GM04504 (cell line): ENCODE data around the gene LYPD3.
A peak's percentile ranks its signal among the peaks of the same experiment; 100 is the strongest.
"Not testable (repeated sequence)": the region's sequence is repeated elsewhere in the genome, so short reads cannot be mapped to it uniquely, and the experiment has no call there.

Experiments used
- DNase-seq: peaks from one replicate; pipeline ENCODE4 v3.0.0-alpha.2; 2012; ENCODE audit warnings: low read depth

Gene LYPD3

DNA sequence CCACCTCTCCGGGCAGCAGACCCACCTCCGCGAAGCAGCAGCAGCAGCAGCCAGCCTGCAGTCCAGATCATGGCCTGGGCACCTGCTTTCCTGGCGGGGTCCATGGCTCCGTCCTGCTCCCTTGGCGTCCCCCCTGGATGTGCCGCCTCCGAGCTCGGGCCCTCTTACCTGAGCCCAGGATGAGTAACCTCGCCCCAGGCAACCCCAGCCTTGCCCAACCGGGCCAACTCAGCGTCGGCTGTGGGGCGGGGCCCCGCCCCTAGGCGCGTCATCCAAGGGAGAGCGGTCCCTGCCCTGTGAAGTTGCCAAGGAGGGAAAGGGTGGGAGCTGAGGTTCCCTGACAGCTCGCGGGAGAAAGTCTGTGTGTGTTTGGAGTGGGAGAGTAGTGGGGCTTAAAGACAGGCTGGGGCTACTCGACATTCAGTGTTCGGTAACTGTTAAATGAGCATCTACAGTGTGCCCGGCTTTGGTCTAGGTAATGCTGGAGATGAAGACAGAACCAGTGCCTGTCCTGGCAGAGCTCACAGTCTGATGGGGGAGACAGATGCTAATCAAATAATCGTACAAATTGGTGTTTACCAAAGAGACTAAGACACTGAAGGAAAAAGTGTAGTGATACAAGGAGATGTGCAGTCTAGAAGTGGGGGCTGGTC lies at the start of gene LYPD3:
LYPD3 (minus strand) TSS at position 141 of the 653 bp plus-strand sequence; CDS start at position 104, 37 bp downstream.
- DNase-seq = no peak

- not testable (repeated sequence) for DNase-seq
Measured at GRCh38 chr19:43512399-43512798, 47.0 kb upstream of the LYPD3 start.

DNA sequence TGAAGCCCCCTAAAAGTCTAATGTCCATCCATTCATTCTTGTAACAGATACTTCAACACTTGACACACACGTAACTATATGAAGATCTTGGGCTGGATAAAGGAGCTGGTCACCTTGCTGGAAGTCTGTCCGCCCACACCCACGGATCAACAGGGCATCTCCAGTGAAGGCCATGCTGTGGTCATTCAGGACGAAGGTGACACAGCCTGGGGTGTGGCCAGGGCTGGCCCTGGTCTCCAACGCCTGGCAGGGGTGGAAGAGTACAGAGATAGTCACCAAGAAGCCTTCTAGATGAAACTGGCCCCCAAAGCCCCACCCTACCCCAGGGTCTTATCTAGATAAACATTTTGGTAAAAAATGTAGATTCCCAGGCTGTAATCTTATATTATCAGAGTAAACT lies 45.9 kb upstream of the LYPD3 start:
- no peak for DNase-seq

DNA sequence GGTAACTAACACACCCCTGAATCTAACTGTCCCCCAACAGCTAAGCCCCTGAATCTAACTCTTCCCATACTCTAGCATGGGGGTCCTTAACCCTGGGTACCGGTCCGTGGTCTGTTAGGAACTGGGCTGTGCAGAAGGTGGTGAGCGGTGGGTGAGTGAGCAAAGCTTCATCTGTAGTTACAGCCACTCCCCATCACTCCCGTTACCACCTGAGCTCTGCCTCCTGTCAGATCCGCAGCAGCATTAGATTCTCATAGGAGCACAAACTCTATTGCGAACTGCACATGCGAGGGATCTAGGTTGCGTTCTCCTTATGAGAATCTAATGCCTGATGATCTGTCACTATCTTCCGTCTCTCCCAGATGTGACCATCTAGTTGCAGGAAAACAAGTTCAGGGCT lies 45.3 kb upstream of the LYPD3 start:
- DNase-seq = no peak

- DNase-seq = no peak
Measured at GRCh38 chr19:43507880-43508279, 42.5 kb upstream of the LYPD3 start.

- no peak for DNase-seq
Measured at GRCh38 chr19:43506629-43507028, 41.2 kb upstream of the LYPD3 start.

- no peak for DNase-seq
Measured at GRCh38 chr19:43505941-43506340, 40.5 kb upstream of the LYPD3 start.

DNA sequence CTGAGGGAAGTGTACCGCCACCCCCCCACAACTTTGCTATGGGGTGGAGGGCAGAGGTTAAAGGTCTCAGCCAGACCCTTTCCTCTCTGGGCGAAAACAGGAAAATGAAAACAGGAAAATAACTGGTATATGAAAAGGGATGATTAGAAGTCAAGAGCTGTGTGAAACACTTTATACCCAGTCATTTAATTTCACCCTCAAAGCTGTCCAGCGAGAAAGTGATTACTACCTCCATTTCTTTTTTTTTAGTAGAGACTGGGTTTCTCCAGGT lies 39.7 kb upstream of the LYPD3 start:
- no peak for DNase-seq

DNA sequence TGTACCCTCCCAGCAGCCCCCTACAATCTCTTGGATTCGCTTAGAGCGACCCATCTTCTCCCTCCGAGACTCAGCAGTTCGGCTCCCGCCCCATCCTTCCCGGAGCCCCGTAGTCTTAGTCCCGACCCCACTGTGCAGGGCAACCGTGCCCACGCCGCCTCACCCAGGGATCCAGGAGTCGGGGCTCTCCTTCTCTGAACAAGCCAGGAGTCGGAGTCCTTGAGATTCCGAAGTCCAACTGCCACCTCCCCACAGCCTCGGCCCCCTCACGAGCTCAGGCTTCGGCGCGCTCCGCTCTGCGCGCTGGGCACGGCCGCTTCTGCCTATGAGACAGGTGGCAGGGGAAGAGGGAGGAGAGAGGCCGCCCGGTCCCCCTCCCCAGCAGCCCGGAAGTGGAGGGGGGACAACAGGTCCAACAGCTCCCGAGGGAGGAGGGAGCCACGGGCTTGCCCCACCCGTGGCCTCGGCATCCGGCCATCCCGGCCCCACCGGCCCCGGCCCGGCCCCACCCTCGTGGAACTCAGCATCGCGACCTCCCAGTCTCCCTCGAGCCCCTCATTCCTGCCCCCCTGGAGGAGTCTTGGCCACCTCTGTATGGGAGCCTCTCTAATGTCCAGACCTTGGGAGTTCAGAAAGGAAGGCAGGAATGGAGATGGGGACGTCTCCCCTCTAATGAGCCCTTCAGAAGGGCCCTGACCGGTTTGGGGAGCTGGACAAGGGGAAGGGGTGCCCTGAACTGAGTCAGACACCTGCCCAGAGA lies 39.2 kb upstream of the LYPD3 start, which contains the start of gene PHLDB3:
PHLDB3 (minus strand) TSS at position 321 of the 760 bp plus-strand sequence. CDS start 628 bp downstream, outside the sequence.
- DNase-seq = no peak

DNA sequence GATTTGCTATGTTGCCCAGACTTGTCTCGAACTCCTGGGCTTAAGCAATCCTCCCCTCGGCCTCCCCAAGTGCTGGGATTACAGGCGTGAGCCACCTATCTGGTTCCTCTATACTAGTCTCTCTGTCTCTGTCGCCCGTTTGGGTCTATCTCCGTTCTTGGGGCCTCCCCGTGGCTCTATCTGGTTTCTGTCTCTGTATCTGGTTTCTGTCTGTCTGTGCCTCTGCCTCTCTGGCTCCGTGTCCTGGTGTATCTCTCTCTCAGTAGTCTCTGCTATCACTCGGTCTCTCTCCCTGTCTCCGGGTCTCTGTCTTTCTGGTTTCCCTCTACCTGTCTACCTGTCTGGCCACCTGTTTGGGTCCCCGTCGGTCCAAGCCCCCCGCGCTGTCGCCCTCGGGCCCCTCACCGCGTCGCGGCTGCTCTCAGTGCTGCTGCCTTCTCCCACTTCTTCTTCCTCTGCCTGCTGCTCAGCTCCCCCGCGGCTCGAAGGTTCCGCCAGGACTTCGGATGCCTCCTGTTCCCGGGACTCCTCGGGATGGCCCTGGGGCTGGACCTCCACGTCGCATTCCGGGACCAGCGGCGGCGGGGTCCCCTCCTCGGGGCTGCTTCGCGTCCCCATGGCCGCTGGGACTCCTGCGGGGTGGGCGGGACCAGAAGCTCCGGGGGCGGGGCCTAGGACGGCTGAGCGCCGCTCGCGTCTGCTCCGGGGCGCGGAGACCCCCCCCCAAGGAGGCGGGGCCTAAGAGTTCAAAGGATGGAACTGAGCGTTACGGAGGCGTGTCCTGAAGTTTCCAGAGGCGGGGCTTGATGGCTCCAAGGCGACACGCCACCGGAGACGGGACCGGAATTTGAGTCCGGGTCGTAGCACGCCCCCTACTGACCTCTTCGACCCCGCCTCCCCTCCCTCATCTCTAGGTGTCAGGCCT lies 38.4 kb upstream of the LYPD3 start:
- peak; percentile 77 for DNase-seq

DNA sequence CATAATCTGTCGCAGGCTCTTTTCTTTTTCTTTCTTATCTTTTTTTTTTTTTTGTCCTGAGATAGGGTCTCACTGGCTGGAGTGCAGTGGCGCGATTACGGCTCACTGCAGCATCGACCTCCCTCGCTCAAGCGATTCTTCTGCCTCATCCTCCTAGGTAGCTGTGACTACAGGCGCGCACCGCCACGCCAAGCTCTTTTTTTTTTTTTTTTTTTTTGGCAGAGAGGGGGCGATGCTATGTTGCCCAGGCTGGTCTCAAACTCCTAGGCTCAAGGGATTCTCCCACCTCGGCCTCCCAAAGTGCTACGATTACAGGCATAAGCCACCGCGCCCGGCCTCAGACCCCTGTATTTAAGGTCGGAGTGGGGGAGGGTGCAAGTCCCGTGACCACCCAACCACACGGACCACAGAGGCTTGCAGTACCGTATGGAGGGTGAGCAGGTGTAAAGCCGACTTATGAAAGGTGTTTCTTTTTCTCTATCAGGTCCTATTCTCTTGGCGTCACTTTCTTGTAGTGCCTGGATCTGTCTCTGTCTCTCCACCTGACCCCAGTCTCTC lies 37.1 kb upstream of the LYPD3 start:
- no peak for DNase-seq

DNA sequence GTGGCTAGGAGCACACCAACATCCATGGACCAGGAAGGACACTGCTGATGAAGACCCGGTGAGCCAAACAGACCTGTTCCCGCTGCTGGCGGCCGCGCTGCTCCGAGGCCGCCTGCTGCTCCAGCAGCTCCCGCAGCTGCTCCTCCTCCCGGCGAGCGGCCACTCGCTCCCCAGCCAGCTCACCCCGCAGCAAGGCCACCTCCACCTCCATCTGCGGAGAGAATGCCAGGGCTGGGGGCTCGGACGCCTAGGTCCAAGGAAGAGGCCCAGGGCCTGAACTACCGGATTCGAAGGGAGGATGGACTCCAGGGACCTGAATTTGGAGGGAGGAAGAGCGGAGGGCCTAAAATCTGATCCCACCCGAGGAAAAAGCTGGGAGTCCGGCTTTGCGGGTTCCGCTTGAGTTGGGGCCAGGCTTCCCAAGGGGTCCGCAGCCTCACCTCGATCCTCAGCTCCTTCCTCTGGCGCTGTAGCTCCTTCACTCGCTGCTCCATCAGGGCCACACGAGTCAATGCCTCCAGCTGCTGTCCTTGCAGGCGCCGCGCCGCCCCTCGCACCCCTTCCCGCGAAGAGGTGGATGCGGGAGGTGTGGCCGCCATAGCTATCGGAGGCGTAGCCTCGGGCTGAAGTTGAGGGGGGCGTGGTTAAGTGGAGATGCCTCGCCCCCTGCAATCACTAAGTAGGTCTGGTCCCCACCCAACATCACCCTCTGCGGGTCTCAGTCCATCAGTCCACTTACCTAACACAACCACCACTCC lies 36.4 kb upstream of the LYPD3 start:
- DNase-seq = no peak

GRCh38 chr19:43499042-43499441 lies 33.6 kb upstream of the LYPD3 start:
- DNase-seq = no peak

- DNase-seq = no peak
Measured at GRCh38 chr19:43498233-43498842, 32.9 kb upstream of the LYPD3 start.

- DNase-seq = no peak
Measured at GRCh38 chr19:43496960-43497359, 31.6 kb upstream of the LYPD3 start.

- no peak for DNase-seq
Measured at GRCh38 chr19:43495082-43495481, 29.7 kb upstream of the LYPD3 start.

DNA sequence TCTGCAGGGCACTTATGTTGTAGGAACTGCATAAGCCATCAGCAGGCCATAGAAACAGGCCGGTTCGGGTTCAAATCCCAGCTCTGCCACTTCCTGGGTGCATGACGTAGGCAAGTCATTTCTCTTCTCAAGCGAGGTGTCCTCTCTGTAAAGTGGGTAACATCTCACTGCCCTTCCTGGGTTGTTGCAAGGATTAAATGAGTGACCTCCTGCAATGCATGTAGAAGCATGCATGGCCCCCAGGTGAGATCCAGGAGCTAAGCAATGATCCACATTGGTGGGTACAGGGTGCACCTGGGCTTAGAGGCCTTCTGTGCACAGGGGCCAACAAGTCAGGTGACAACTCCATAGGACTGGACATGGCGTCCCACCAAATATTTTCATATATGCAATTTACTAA lies 25.4 kb upstream of the LYPD3 start:
- no peak for DNase-seq

- no peak for DNase-seq
Measured at GRCh38 chr19:43489979-43490599, 24.7 kb upstream of the LYPD3 start.

DNA sequence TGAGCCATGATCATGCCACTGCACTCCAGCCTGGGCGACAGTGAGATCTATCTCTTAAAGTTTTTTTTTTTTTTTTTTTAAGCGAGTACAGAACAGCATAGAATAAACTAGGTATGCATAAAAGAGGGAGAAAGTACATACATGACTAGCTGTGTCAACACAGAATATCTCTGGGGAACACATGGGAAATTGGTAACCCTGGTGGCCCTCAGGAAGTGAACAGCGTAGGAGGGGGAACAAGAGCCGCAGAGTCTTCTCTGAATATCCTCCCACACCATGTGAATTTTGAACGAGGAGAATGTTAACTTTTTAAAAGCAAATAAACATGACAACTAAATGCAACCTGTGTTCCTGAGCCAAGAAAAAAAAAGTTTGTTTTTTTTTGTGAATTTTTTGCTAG lies 23.9 kb upstream of the LYPD3 start:
- DNase-seq = no peak

GRCh38 chr19:43488179-43488578 lies 22.8 kb upstream of the LYPD3 start:
- DNase-seq = no peak

DNA sequence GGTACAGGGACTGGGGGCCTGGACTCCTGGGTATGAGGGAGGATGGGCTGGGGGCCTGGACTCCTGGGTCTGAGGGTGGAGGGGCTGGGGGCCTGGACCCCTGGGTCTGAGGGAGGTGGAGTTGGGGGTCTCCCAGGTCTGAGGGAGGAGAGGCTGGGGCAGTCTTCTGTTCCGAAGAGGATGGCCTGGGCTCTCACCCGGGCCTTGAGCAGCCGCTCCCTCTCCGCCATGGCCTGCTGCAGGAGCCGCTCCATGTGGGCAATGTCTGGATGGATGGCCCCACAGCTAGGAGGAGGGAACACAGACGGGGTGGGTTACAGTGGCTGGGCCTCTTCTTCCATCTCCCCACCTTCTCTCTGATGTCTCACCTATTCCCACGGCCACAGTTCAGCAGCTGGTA lies 21.0 kb upstream of the LYPD3 start:
- DNase-seq = no peak
